HepG2 (cell line): ENCODE results near the gene ARFIP2. TPM values are rescaled to one million over a fixed set of nuclear protein-coding genes. Genes with fewer than 3 reads are reported as not detected.

ENCODE experiments used
- CBX1 ChIP-seq: IDR thresholded peaks from one replicate; pipeline ENCODE4 v1.6.1; 2016; ENCODE audit warnings: antibody characterized with exemption, low read depth
- CBX2 ChIP-seq, 2 experiments: fragments of 200-600 bp in 1 of 2; sonication (generic); formaldehyde crosslinking in 1 of 2; IDR thresholded peaks; 2 replicates each; pipeline versions ENCODE4 v1.7.0 to v1.8.1; 2018 to 2022; ENCODE audit warnings: low read depth in 2 of 2, low read length in 1 of 2, mild to moderate bottlenecking in 1 of 2, missing genetic modification reagents in 1 of 2
- EHMT2 ChIP-seq: fragments of 200-600 bp; sonication (generic); IDR thresholded peaks from 2 replicates; pipeline ENCODE4 v1.7.0; 2017; ENCODE audit warnings: antibody characterized with exemption, low read depth, low read length, borderline replicate concordance
- EP300 ChIP-seq, 3 experiments: sonication (generic) in 1 of 3; formaldehyde crosslinking in 1 of 3; IDR thresholded peaks; 2 replicates each; pipeline versions ENCODE4 v1.5.1 to v1.6.1; 2011 to 2020; ENCODE audit warnings: low read depth in 2 of 3, low read length in 2 of 3, borderline replicate concordance in 1 of 3, improper control_type of control experiment in 1 of 3, mild to moderate bottlenecking in 1 of 3, missing genetic modification reagents in 1 of 3, moderate library complexity in 1 of 3
- HIC2 ChIP-seq: sonication (generic); formaldehyde crosslinking; IDR thresholded peaks from 2 replicates; pipeline ENCODE4 v1.9.0; 2022; ENCODE audit warnings: low read depth, missing genetic modification reagents
- HINFP ChIP-seq: sonication (generic); formaldehyde crosslinking; IDR thresholded peaks from 2 replicates; pipeline ENCODE4 v1.4.0; 2020; ENCODE audit warnings: low read depth, mild to moderate bottlenecking, missing genetic modification reagents
- HNF4G ChIP-seq, 2 experiments: sonication (generic) in 1 of 2; formaldehyde crosslinking in 1 of 2; IDR thresholded peaks; 2 replicates each; pipeline versions ENCODE4 v1.4.0 to v1.6.1; 2011 to 2020; ENCODE audit warnings: borderline replicate concordance in 2 of 2, low read depth in 2 of 2, mild to moderate bottlenecking in 2 of 2, low read length in 1 of 2, missing genetic modification reagents in 1 of 2, moderate library complexity in 1 of 2
- IKZF1 ChIP-seq: fragments of 450-650 bp; IDR thresholded peaks from 2 replicates; pipeline ENCODE4 v1.7.1; 2016
- KDM4B ChIP-seq: sonication (generic); formaldehyde crosslinking; IDR thresholded peaks from 2 replicates; pipeline ENCODE4 v1.4.0; 2020; ENCODE audit warnings: missing genetic modification reagents
- MLX ChIP-seq: IDR thresholded peaks from 2 replicates; pipeline ENCODE4 v1.6.1; 2016
- MTF1 ChIP-seq: sonication (generic); formaldehyde crosslinking; IDR thresholded peaks from 2 replicates; pipeline ENCODE4 v1.5.0; 2020; ENCODE audit warnings: missing genetic modification reagents
- NPAS2 ChIP-seq: sonication (generic); formaldehyde crosslinking; IDR thresholded peaks from 2 replicates; pipeline ENCODE4 v1.8.0; 2022; ENCODE audit warnings: mild to moderate bottlenecking, missing genetic modification reagents, borderline replicate concordance
- REL ChIP-seq: sonication (generic); formaldehyde crosslinking; conservative IDR thresholded peaks from 2 replicates; pipeline ENCODE4 v1.8.0; 2022; ENCODE audit warnings: mild to moderate bottlenecking, missing genetic modification reagents, moderate library complexity
- SP1 ChIP-seq, 2 experiments: fragments of 450-650 bp in 1 of 2; sonication (generic) in 1 of 2; formaldehyde crosslinking in 1 of 2; IDR thresholded peaks; 2 replicates each; pipeline versions ENCODE4 v1.4.0 to v1.6.1; 2016 to 2020; ENCODE audit warnings: missing genetic modification reagents in 1 of 2
- SRSF9 ChIP-seq: fragments of 200-400 bp; formaldehyde crosslinking; IDR thresholded peaks from 2 replicates; pipeline ENCODE4 v1.6.1; 2018; ENCODE audit warnings: borderline replicate concordance, mild to moderate bottlenecking, low read depth, low read length; ENCODE audit not compliant: insufficient read depth, poor library complexity, severe bottlenecking
- TOPORS ChIP-seq: sonication (generic); formaldehyde crosslinking; IDR thresholded peaks from 2 replicates; pipeline ENCODE4 v1.8.0; 2023; ENCODE audit warnings: mild to moderate bottlenecking, missing genetic modification reagents
- ZBTB14 ChIP-seq: sonication (generic); formaldehyde crosslinking; IDR thresholded peaks from 2 replicates; pipeline ENCODE4 v1.4.0; 2020; ENCODE audit warnings: missing genetic modification reagents
- ZBTB42 ChIP-seq: sonication (generic); formaldehyde crosslinking; IDR thresholded peaks from 2 replicates; pipeline ENCODE4 v1.5.0; 2020; ENCODE audit warnings: mild to moderate bottlenecking, missing genetic modification reagents
- ZFP36L1 ChIP-seq: sonication (generic); formaldehyde crosslinking; IDR thresholded peaks from 2 replicates; pipeline ENCODE4 v1.8.0; 2022; ENCODE audit warnings: mild to moderate bottlenecking, missing genetic modification reagents, moderate library complexity
- ZNF10 ChIP-seq: sonication (generic); formaldehyde crosslinking; IDR thresholded peaks from 2 replicates; pipeline ENCODE4 v1.4.0; 2020; ENCODE audit warnings: mild to moderate bottlenecking, low read depth, missing genetic modification reagents, borderline replicate concordance
- ZNF329 ChIP-seq: sonication (generic); formaldehyde crosslinking; IDR thresholded peaks from 2 replicates; pipeline ENCODE4 v1.9.0; 2021; ENCODE audit warnings: low read depth, mild to moderate bottlenecking, missing genetic modification reagents
- ZNF75D ChIP-seq: sonication (generic); formaldehyde crosslinking; IDR thresholded peaks from 2 replicates; pipeline ENCODE4 v1.8.1; 2023; ENCODE audit warnings: missing genetic modification reagents, mild to moderate bottlenecking, borderline replicate concordance
- polyA plus RNA-seq, 8 experiments: library from polyadenylated mRNA; depleted of rRNA in 3 of 8; stranded (reverse) in 7 of 8; unstranded in 1 of 8; fragments of >200 nt; fragmentation: Illumina TruSeq in 4 of 8; extraction: Trizol in 4 of 8; gene quantifications; 2 replicates each; pipeline versions ENCODE4 v1.2.1 to v1.2.3, GENCODE V29; 2011 to 2016; ENCODE audit warnings: low read depth in 4 of 8, missing spikeins in 1 of 8, mixed read lengths in 1 of 8; ENCODE audit not compliant: insufficient read depth in 1 of 8
- total RNA-seq, 5 experiments: library from RNA; depleted of rRNA; stranded (reverse); fragments of >200 nt; fragmentation: Illumina TruSeq; extraction: Trizol; gene quantifications; 2 replicates each; pipeline ENCODE4 v1.2.3, GENCODE V29; 2016; ENCODE audit warnings: low read depth in 1 of 5

The ARFIP2 gene
- total and polyA plus RNA-seq, 2 of the 13 experiments (the other 11 are each of a cell fraction or from before 2014, with no cell fraction given): 56.6 to 60.2 TPM

GRCh38 chr11:6481012-6481923 lies at the start of gene ARFIP2, which contains the start of gene TIMM10B (continued):
- TF ChIP-seq ZBTB14 (no peak), MLX (peak; percentile 94), EHMT2 (no peak), KDM4B (CRISPR knock-in tag) (no peak), HIC2 (CRISPR knock-in tag) (no peak), MTF1 (CRISPR knock-in tag) (no peak), CBX2 (IDR thresholded peaks at IDR 0.05; ENCODE audit: low read depth, low read length) (no peak), CBX2 (CRISPR knock-in tag; IDR thresholded peaks at IDR 0.05; ENCODE audit: low read depth) (no peak), ZNF329 (CRISPR knock-in tag) (no peak), CBX1 (peak; percentile 44), SP1 (IDR thresholded peaks at IDR 0.05) (no peak), SP1 (CRISPR knock-in tag; IDR thresholded peaks at IDR 0.05) (peak; percentile 82), ZNF75D (CRISPR knock-in tag) (no peak), ZFP36L1 (no peak), HNF4G (IDR thresholded peaks at IDR 0.05; ENCODE audit: borderline replicate concordance, low read depth, low read length) (no peak), HNF4G (CRISPR knock-in tag; IDR thresholded peaks at IDR 0.05; ENCODE audit: borderline replicate concordance, low read depth) (no peak; the same call in 1 of the 2 replicates), IKZF1 (no peak), EP300 (IDR thresholded peaks at IDR 0.05; ENCODE audit: low read depth in 2 of 2, low read length in 2 of 2) (peak in 1 of 2 experiments; percentile 43; a peak in 1 of 4 replicates), EP300 (CRISPR knock-in tag; IDR thresholded peaks at IDR 0.05; ENCODE audit: borderline replicate concordance) (no peak; the same call in 1 of the 2 replicates), ZNF10 (CRISPR knock-in tag) (no peak), NPAS2 (CRISPR knock-in tag) (no peak), HINFP (no peak), SRSF9 (no peak), REL (CRISPR knock-in tag) (no peak; the same call in 1 of the 2 replicates), ZBTB42 (CRISPR knock-in tag) (no peak), TOPORS (no peak)
